IPS DF 6.9 (cell line): ENCODE data around the gene C11orf58.

Experiments
- DNase-seq: peaks from one replicate; pipeline ENCODE4 v3.0.0-alpha.2; 2013; ENCODE audit warnings: low read depth, low spot score
- H3K27ac ChIP-seq: one replicate; pipeline ENCODE4 v1.5.1; 2013; ENCODE audit warnings: low read length, control low read depth
- H3K27me3 ChIP-seq: 2 replicates; pipeline ENCODE4 v1.6.1; 2013; ENCODE audit warnings: mild to moderate bottlenecking, low read length; ENCODE audit not compliant: control insufficient read depth, insufficient read depth
- H3K36me3 ChIP-seq: 2 replicates; pipeline ENCODE4 v1.6.1; 2013; ENCODE audit warnings: low read length; ENCODE audit not compliant: control insufficient read depth, insufficient read depth
- H3K4me1 ChIP-seq: 2 replicates; pipeline ENCODE4 v1.6.1; 2013; ENCODE audit warnings: low read length; ENCODE audit not compliant: control insufficient read depth, insufficient read depth
- H3K4me3 ChIP-seq: 2 replicates; pipeline ENCODE4 v1.5.1; 2013; ENCODE audit warnings: mild to moderate bottlenecking, low read length
- H3K9me3 ChIP-seq: 2 replicates; pipeline ENCODE4 v1.6.1; 2013; ENCODE audit warnings: low read length, inconsistent platforms; ENCODE audit not compliant: control insufficient read depth, insufficient read depth
- WGBS: extraction: QIAGEN DNeasy Blood & Tissue Kit; methylation state at CpG from one replicate; pipeline ENCODE4 v1.1.7; 2013; ENCODE audit warnings: mixed read lengths, missing lambda C conversion rate; ENCODE audit not compliant: insufficient read length, insufficient coverage; 5-methylcytosine and 5-hydroxymethylcytosine counted together

The C11orf58 gene

GRCh38 chr11:16744128-16744725 lies 5.8 kb downstream of the C11orf58 start:
- no peak for DNase-seq
- H3K36me3 ChIP-seq: no peaks in the 10 kb centered on the region; the same call in 1 of the 2 replicates
- WGBS: no CpG with 5 or more reads among the region's 5 CpGs

GRCh38 chr11:16745950-16746605 lies 7.6 kb downstream of the C11orf58 start:
- no peak overlapping the region for H3K4me3 ChIP-seq
- H3K27me3 ChIP-seq: no peaks in the 10 kb centered on the region
- H3K4me1 ChIP-seq: no peaks in the 10 kb centered on the region
- peaks cover 15% of the 10 kb centered on the region; the same call in 1 of the 2 replicates for H3K36me3 ChIP-seq
- no peak overlapping the region for H3K27ac ChIP-seq
- DNase-seq: no peak
- 100% methylated on average over 1 of the region's 2 CpGs for WGBS
- no peaks in the 10 kb centered on the region for H3K9me3 ChIP-seq

More at GRCh38 chr11:16744128-16744725, 5.8 kb downstream of the C11orf58 start:
- Histone ChIP-seq H3K27ac (no peak overlapping the region), H3K4me1 (no peaks in the 10 kb centered on the region), H3K4me3 (no peak overlapping the region), H3K9me3 (no peaks in the 10 kb centered on the region), H3K27me3 (no peaks in the 10 kb centered on the region)

- H3K27ac ChIP-seq: no peak overlapping the region
- H3K36me3 ChIP-seq: peaks cover 25% of the 10 kb centered on the region; the same call in 1 of the 2 replicates
- WGBS: no CpG with 5 or more reads among the region's 1 CpG
- no peak for DNase-seq
- H3K9me3 ChIP-seq: no peaks in the 10 kb centered on the region
- no peaks in the 10 kb centered on the region for H3K4me1 ChIP-seq
- H3K4me3 ChIP-seq: no peak overlapping the region
- no peaks in the 10 kb centered on the region for H3K27me3 ChIP-seq
Measured at GRCh38 chr11:16749092-16749491, 10.6 kb downstream of the C11orf58 start.

GRCh38 chr11:16749666-16750065 lies 11.2 kb downstream of the C11orf58 start:
- Histone ChIP-seq H3K36me3 (peaks cover 25% of the 10 kb centered on the region; the same call in 1 of the 2 replicates), H3K4me3 (no peak overlapping the region), H3K27ac (no peak overlapping the region), H3K9me3 (no peaks in the 10 kb centered on the region), H3K27me3 (no peaks in the 10 kb centered on the region), H3K4me1 (no peaks in the 10 kb centered on the region)
- WGBS: no CpG with 5 or more reads among the region's 2 CpGs
- no peak for DNase-seq

GRCh38 chr11:16750417-16750816 lies 12.0 kb downstream of the C11orf58 start:
- H3K36me3 ChIP-seq: peaks cover 25% of the 10 kb centered on the region; the same call in 1 of the 2 replicates
- no peaks in the 10 kb centered on the region for H3K27me3 ChIP-seq
- H3K4me1 ChIP-seq: no peaks in the 10 kb centered on the region
- DNase-seq: no peak
- H3K27ac ChIP-seq: no peak overlapping the region
- H3K4me3 ChIP-seq: no peak overlapping the region
- WGBS: no CpG with 5 or more reads among the region's 1 CpG
- H3K9me3 ChIP-seq: no peaks in the 10 kb centered on the region

- Histone ChIP-seq H3K4me3 (no peak overlapping the region), H3K9me3 (no peaks in the 10 kb centered on the region), H3K27ac (no peak overlapping the region), H3K4me1 (no peaks in the 10 kb centered on the region), H3K27me3 (no peaks in the 10 kb centered on the region), H3K36me3 (peaks cover 2% of the 10 kb centered on the region; the same call in 1 of the 2 replicates)
- DNase-seq: no peak
- WGBS: no CpG with 5 or more reads among the region's 4 CpGs
Measured at GRCh38 chr11:16758382-16759024, 20.1 kb downstream of the C11orf58 start.

GRCh38 chr11:16759857-16760508 lies 21.5 kb downstream of the C11orf58 start:
- DNase-seq: no peak
- WGBS: no CpG with 5 or more reads among the region's 8 CpGs
- no peaks in the 10 kb centered on the region for H3K36me3 ChIP-seq

GRCh38 chr11:16763746-16764145 lies 25.3 kb downstream of the C11orf58 start:
- no peaks in the 10 kb centered on the region for H3K27me3 ChIP-seq
- no peak for DNase-seq
- no peaks in the 10 kb centered on the region for H3K9me3 ChIP-seq
- no peaks in the 10 kb centered on the region for H3K36me3 ChIP-seq
- H3K27ac ChIP-seq: no peak overlapping the region
- WGBS: no CpG with 5 or more reads among the region's 1 CpG
- H3K4me3 ChIP-seq: no peak overlapping the region
- no peaks in the 10 kb centered on the region for H3K4me1 ChIP-seq

More at GRCh38 chr11:16759857-16760508, 21.5 kb downstream of the C11orf58 start:
- Histone ChIP-seq H3K9me3 (no peaks in the 10 kb centered on the region), H3K4me1 (no peaks in the 10 kb centered on the region), H3K27ac (no peak overlapping the region), H3K4me3 (no peak overlapping the region), H3K27me3 (no peaks in the 10 kb centered on the region)

- H3K27me3 ChIP-seq: no peaks in the 10 kb centered on the region
- no peak overlapping the region for H3K4me3 ChIP-seq
- H3K27ac ChIP-seq: no peak overlapping the region
- H3K9me3 ChIP-seq: no peaks in the 10 kb centered on the region
- no peak for DNase-seq
- WGBS: no CpG with 5 or more reads among the region's 8 CpGs
- no peaks in the 10 kb centered on the region for H3K36me3 ChIP-seq
- H3K4me1 ChIP-seq: no peaks in the 10 kb centered on the region
Measured at GRCh38 chr11:16764888-16765287, 26.4 kb downstream of the C11orf58 start.

GRCh38 chr11:16767137-16767536 lies 28.7 kb downstream of the C11orf58 start:
- no peak for DNase-seq
- no CpG with 5 or more reads among the region's 4 CpGs for WGBS
- no peaks in the 10 kb centered on the region; the same call in 1 of the 2 replicates for H3K36me3 ChIP-seq
- H3K4me1 ChIP-seq: no peaks in the 10 kb centered on the region
- H3K4me3 ChIP-seq: no peak overlapping the region
- no peak overlapping the region for H3K27ac ChIP-seq
- no peaks in the 10 kb centered on the region for H3K9me3 ChIP-seq
- H3K27me3 ChIP-seq: no peaks in the 10 kb centered on the region
